Measurements from ENCODE around the gene PRRG2. TPM values are rescaled to one million over a fixed set of nuclear protein-coding genes. Genes with fewer than 3 reads are reported as not detected.
"Not testable (repeated sequence)": the region's sequence is repeated elsewhere in the genome, so short reads cannot be mapped to it uniquely, and the experiment has no call there.

The PRRG2 gene
- total RNA-seq, 3 donors from 2014 or later, result 0.32 to 16.1 (median 10.2) TPM

DNA sequence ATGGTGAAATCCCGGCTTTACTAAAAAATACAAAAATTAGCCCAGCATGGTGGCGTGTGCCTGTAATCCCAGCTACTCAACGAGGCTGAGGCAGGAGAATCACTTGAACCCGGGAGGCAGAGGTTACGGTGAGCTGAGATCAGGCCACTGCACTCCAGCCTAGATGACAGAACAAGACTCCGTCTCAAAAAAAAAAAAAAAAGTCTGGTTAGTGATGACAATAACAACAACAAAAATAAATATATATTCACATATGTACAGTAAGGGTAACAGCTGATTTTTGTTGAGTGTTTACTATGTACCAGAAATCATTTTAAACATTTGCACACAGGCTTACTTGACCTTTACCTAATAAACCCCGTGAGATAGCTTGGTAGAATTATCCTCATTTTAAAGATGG, 35.8 kb downstream of the PRRG2 start:
- Histone ChIP-seq H3K27ac (no peak overlapping the region), H3K4me1 (no peaks in the 10 kb centered on the region)
- no peak for TF ChIP-seq CTCF (IDR thresholded peaks at IDR 0.05)
- no peak for TF ChIP-seq POLR2AphosphoS5 (IDR thresholded peaks at IDR 0.05)
- TF ChIP-seq POLR2A (IDR thresholded peaks at IDR 0.05), result no peak

GRCh38 chr19:49617860-49618259, 36.7 kb downstream of the PRRG2 start:
- H3K27ac ChIP-seq; intact Hi-C loops (cut with DNase I; ENCODE audit: low total_unique reads); H3K27me3 ChIP-seq; H3K4me3 ChIP-seq; H3K4me1 ChIP-seq; H3K9me3 ChIP-seq; H3K36me3 ChIP-seq; DNase-seq (ENCODE audit: low spot score in 2 of 2): not testable (repeated sequence)

More for the DNA sequence above, 35.8 kb downstream of the PRRG2 start:
- DNase-seq (ENCODE audit: low spot score in 2 of 2), result no peak
- intact Hi-C loops (cut with DNase I; ENCODE audit: low total_unique reads), result no loop called here
- Histone ChIP-seq H3K27me3 (no peaks in the 10 kb centered on the region), H3K36me3 (peaks cover 7% of the 10 kb centered on the region), H3K4me3 (no peak overlapping the region), H3K9me3 (peaks cover 0 to 3% of the 10 kb centered on the region in 2 donors)

- Histone ChIP-seq H3K4me3 (no peak overlapping the region), H3K4me1 (no peaks in the 10 kb centered on the region), H3K36me3 (no peaks in the 10 kb centered on the region), H3K9me3 (no peaks in the 10 kb centered on the region), H3K27me3 (no peaks in the 10 kb centered on the region), H3K27ac (no peak overlapping the region)
- no peak for DNase-seq (ENCODE audit: low spot score in 2 of 2)
- intact Hi-C loops (cut with DNase I; ENCODE audit: low total_unique reads), result no loop called here
- no peak for TF ChIP-seq CTCF (IDR thresholded peaks at IDR 0.05)
- no peak for TF ChIP-seq POLR2AphosphoS5 (IDR thresholded peaks at IDR 0.05)
- TF ChIP-seq POLR2A (IDR thresholded peaks at IDR 0.05), result no peak
These were observed 44.1 kb downstream of the PRRG2 start for GRCh38 chr19:49624967-49625910.

GRCh38 chr19:49626226-49626625, 45.1 kb downstream of the PRRG2 start:
- Histone ChIP-seq H3K27me3 (no peaks in the 10 kb centered on the region), H3K27ac (no peak overlapping the region), H3K36me3 (no peaks in the 10 kb centered on the region), H3K4me3 (no peak overlapping the region), H3K4me1 (no peaks in the 10 kb centered on the region), H3K9me3 (no peaks in the 10 kb centered on the region)
- intact Hi-C loops (cut with DNase I; ENCODE audit: low total_unique reads), result no loop called here
- DNase-seq (ENCODE audit: low spot score in 2 of 2), result no peak
- TF ChIP-seq POLR2AphosphoS5 (IDR thresholded peaks at IDR 0.05), result no peak
- no peak for TF ChIP-seq POLR2A (IDR thresholded peaks at IDR 0.05)
- TF ChIP-seq CTCF (IDR thresholded peaks at IDR 0.05), result no peak

DNA sequence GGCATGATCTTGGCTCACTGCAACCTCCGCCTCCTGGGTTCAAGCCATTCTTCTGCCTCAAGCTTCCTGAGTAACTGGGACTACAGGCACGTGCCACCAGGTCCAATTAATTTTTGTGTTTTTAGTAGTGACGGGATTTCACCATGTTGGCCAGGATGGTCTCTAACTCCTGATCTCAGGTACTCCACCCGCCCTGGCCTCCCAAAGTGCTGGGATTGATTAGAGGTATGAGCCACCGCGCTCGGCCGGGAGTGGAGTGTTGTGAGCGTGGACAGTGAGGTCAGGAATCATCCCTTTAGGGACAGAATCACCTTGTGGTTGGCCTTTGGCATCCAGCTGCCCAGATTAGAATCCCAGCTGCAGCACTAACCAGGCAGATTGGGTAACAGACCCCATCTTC, 48.5 kb downstream of the PRRG2 start:
- Histone ChIP-seq H3K27me3 (no peaks in the 10 kb centered on the region), H3K4me3 (no peak overlapping the region), H3K9me3 (no peaks in the 10 kb centered on the region), H3K4me1 (no peaks in the 10 kb centered on the region), H3K36me3 (no peaks in the 10 kb centered on the region), H3K27ac (peak overlapping the region in 1 of 2 donors; percentile 9)
- TF ChIP-seq CTCF (IDR thresholded peaks at IDR 0.05), result no peak
- TF ChIP-seq POLR2A (IDR thresholded peaks at IDR 0.05), result no peak
- no peak for DNase-seq (ENCODE audit: low spot score in 2 of 2)
- intact Hi-C loops (cut with DNase I; ENCODE audit: low total_unique reads), result no loop called here
